Esophagus (tissue), 2 donors: ENCODE measurements around the gene FBXL3. TPM values are rescaled to one million over a fixed set of nuclear protein-coding genes. Genes with fewer than 3 reads are reported as not detected.

Experiments used
- H3K27ac ChIP-seq, 2 donors: one replicate each; pipeline ENCODE4 v1.5.1; 2013; ENCODE audit warnings: low read depth in 2 of 2, mild to moderate bottlenecking in 2 of 2, inconsistent platforms in 1 of 2, low read length in 1 of 2, moderate library complexity in 1 of 2
- H3K27me3 ChIP-seq, 2 donors: one replicate each; pipeline ENCODE4 v1.6.1; 2013; ENCODE audit warnings: low read length in 2 of 2, control low read depth in 1 of 2, mild to moderate bottlenecking in 1 of 2; ENCODE audit not compliant: insufficient read depth in 2 of 2, control insufficient read depth in 1 of 2
- H3K36me3 ChIP-seq, 2 donors: one replicate each; pipeline ENCODE4 v1.6.1; 2013; ENCODE audit warnings: low read length in 1 of 2; ENCODE audit not compliant: control insufficient read depth in 2 of 2, insufficient read depth in 2 of 2
- H3K4me1 ChIP-seq, 2 donors: one replicate each; pipeline ENCODE4 v1.6.1; 2013; ENCODE audit warnings: low read length in 1 of 2; ENCODE audit not compliant: control insufficient read depth in 2 of 2, insufficient read depth in 2 of 2
- H3K4me3 ChIP-seq, 2 donors: one replicate each; pipeline ENCODE4 v1.5.1; 2013; ENCODE audit warnings: low read length in 2 of 2, mild to moderate bottlenecking in 2 of 2, low read depth in 1 of 2, moderate library complexity in 1 of 2
- H3K9me3 ChIP-seq, 2 donors: one replicate each; pipeline ENCODE4 v1.6.1; 2013; ENCODE audit warnings: mild to moderate bottlenecking in 2 of 2, low read depth in 1 of 2, low read length in 1 of 2, moderate library complexity in 1 of 2; ENCODE audit not compliant: control insufficient read depth in 2 of 2, insufficient read depth in 1 of 2
- WGBS, 2 donors: extraction: QIAGEN DNeasy Blood & Tissue Kit; methylation state at CpG; one replicate each; pipeline ENCODE4 v1.1.7; 2013; 5-methylcytosine and 5-hydroxymethylcytosine counted together
- polyA plus RNA-seq, 2 donors: library from polyadenylated mRNA; stranded (reverse); fragments of 200-250 nt; gene quantifications; one replicate each; pipeline ENCODE4 v1.2.3, GENCODE V29; 2013
- donor health status: healthy with polysubstance abuse.
- donor health status: Bipolar disorder and iron deficiency.

The FBXL3 gene
- polyA plus RNA-seq, 2 donors: 11.5 to 17.9 TPM

GRCh38 chr13:76993473-76993872 is 33.5 kb downstream of the FBXL3 start:
- Histone ChIP-seq H3K27ac (no peak overlapping the region), H3K4me3 (no peak overlapping the region)
- WGBS, 2 donors: 79 to 82% methylated on average over 5 of the region's 5 CpGs

GRCh38 chr13:76993021-76993420 is 33.9 kb downstream of the FBXL3 start:
- H3K9me3 ChIP-seq: no peaks in the 10 kb centered on the region
- peak overlapping the region; percentile 56 to 91 for H3K4me3 ChIP-seq
- peak overlapping the region in 1 of 2 donors; percentile 96 for H3K27ac ChIP-seq
- H3K4me1 ChIP-seq: peaks cover 0 to 6% of the 10 kb centered on the region in 2 donors
- 27 to 32% methylated on average over 3 of the region's 3 CpGs for WGBS, 2 donors
- no peaks in the 10 kb centered on the region for H3K27me3 ChIP-seq
- no peaks in the 10 kb centered on the region for H3K36me3 ChIP-seq

More at GRCh38 chr13:76993473-76993872, 33.5 kb downstream of the FBXL3 start:
- H3K9me3 ChIP-seq: no peaks in the 10 kb centered on the region
- peaks cover 0 to 6% of the 10 kb centered on the region in 2 donors for H3K4me1 ChIP-seq
- no peaks in the 10 kb centered on the region for H3K36me3 ChIP-seq
- no peaks in the 10 kb centered on the region for H3K27me3 ChIP-seq

- H3K4me3 ChIP-seq: peak overlapping the region; percentile 56 to 91
- H3K27me3 ChIP-seq: no peaks in the 10 kb centered on the region
- H3K27ac ChIP-seq: peak overlapping the region; percentile 93 to 96
- H3K4me1 ChIP-seq: peaks cover 0 to 6% of the 10 kb centered on the region in 2 donors
- no peaks in the 10 kb centered on the region for H3K9me3 ChIP-seq
- H3K36me3 ChIP-seq: no peaks in the 10 kb centered on the region
- 1 to 2% methylated on average over 20 of the region's 20 CpGs for WGBS, 2 donors
Measured at GRCh38 chr13:76992548-76993001, 34.4 kb downstream of the FBXL3 start.

GRCh38 chr13:76991796-76992547 is 35.0 kb downstream of the FBXL3 start, which contains the start of gene CLN5:
Gene CLN5 (plus strand): TSS chr13:76992081. CDS start chr13:76992099, 18 bp downstream.
- WGBS, 2 donors: 0 to 1% methylated on average over 70 to 73 of the region's 73 CpGs
- no peaks in the 10 kb centered on the region for H3K36me3 ChIP-seq
- no peaks in the 10 kb centered on the region for H3K9me3 ChIP-seq
- peak within 1 kb of the TSS; percentile 93 to 96 for H3K27ac ChIP-seq
- peak within 1 kb of the TSS; percentile 56 to 91 for H3K4me3 ChIP-seq
- H3K4me1 ChIP-seq: peaks cover 0 to 6% of the 10 kb centered on the region in 2 donors
- H3K27me3 ChIP-seq: no peaks in the 10 kb centered on the region

GRCh38 chr13:76991432-76991795 is 35.5 kb downstream of the FBXL3 start:
- no peaks in the 10 kb centered on the region for H3K36me3 ChIP-seq
- H3K4me1 ChIP-seq: peaks cover 0 to 6% of the 10 kb centered on the region in 2 donors
- WGBS, 2 donors: 33 to 37% methylated on average over 15 of the region's 15 CpGs
- H3K9me3 ChIP-seq: no peaks in the 10 kb centered on the region
- H3K27me3 ChIP-seq: no peaks in the 10 kb centered on the region
- H3K4me3 ChIP-seq: peak overlapping the region; percentile 56 to 91
- peak overlapping the region; percentile 93 to 96 for H3K27ac ChIP-seq

- Histone ChIP-seq H3K27me3 (peaks cover 0 to 4% of the 10 kb centered on the region in 2 donors), H3K36me3 (no peaks in the 10 kb centered on the region), H3K9me3 (no peaks in the 10 kb centered on the region), H3K27ac (no peak overlapping the region), H3K4me3 (no peak overlapping the region), H3K4me1 (no peaks in the 10 kb centered on the region)
- 76 to 77% methylated on average over 5 of the region's 5 CpGs for WGBS, 2 donors
Measured at GRCh38 chr13:76983676-76984075, 43.3 kb downstream of the FBXL3 start.

- H3K9me3 ChIP-seq: no peaks in the 10 kb centered on the region
- WGBS, 2 donors: 64 to 66% methylated on average over 6 of the region's 6 CpGs
- peaks cover 0 to 4% of the 10 kb centered on the region in 2 donors for H3K27me3 ChIP-seq
- H3K36me3 ChIP-seq: no peaks in the 10 kb centered on the region
- H3K27ac ChIP-seq: no peak overlapping the region
- H3K4me1 ChIP-seq: no peaks in the 10 kb centered on the region
- no peak overlapping the region for H3K4me3 ChIP-seq
Measured at GRCh38 chr13:76982061-76982460, 44.9 kb downstream of the FBXL3 start.

GRCh38 chr13:76980075-76980718 is 46.8 kb downstream of the FBXL3 start:
- peaks cover 0 to 4% of the 10 kb centered on the region in 2 donors for H3K27me3 ChIP-seq
- no peak overlapping the region for H3K27ac ChIP-seq
- no peaks in the 10 kb centered on the region for H3K9me3 ChIP-seq
- no peaks in the 10 kb centered on the region for H3K36me3 ChIP-seq
- no peaks in the 10 kb centered on the region for H3K4me1 ChIP-seq
- peak overlapping the region in 1 of 2 donors; percentile 27 for H3K4me3 ChIP-seq
- WGBS, 2 donors: 3 to 4% methylated on average over 34 of the region's 34 CpGs

GRCh38 chr13:76976929-76977328 is 50.0 kb downstream of the FBXL3 start:
- Histone ChIP-seq H3K9me3 (no peaks in the 10 kb centered on the region), H3K27me3 (peaks cover 0 to 4% of the 10 kb centered on the region in 2 donors), H3K4me1 (no peaks in the 10 kb centered on the region), H3K4me3 (no peak overlapping the region), H3K36me3 (no peaks in the 10 kb centered on the region), H3K27ac (no peak overlapping the region)
- 57 to 58% methylated on average over 5 of the region's 5 CpGs for WGBS, 2 donors
